ENCODE results near the gene CETN3.

GRCh38 chr5:90351101-90351500 is 58.5 kb downstream of the CETN3 start:
- no peak for TF ChIP-seq CTCF (IDR thresholded peaks at IDR 0.05; ENCODE audit: low read depth, low read length, poor library complexity, severe bottlenecking)
- no peak for TF ChIP-seq EZH2phosphoT487 (IDR thresholded peaks at IDR 0.05; ENCODE audit: borderline replicate concordance, low read length)
